ENCODE results near the gene RNF187. TPM values are rescaled to one million over a fixed set of nuclear protein-coding genes. Genes with fewer than 3 reads are reported as not detected.

Gene RNF187
- total and polyA plus RNA-seq, 10 of the 15 experiments (the other 5 are each of a cell fraction or from before 2014, with no cell fraction given), result 2.6 to 116 (median 29.5) TPM

- TF ChIP-seq KLF5 (IDR thresholded peaks at IDR 0.05; ENCODE audit: partially characterized antibody) (no peak), SMC3 (IDR thresholded peaks at IDR 0.05; ENCODE audit: borderline replicate concordance, low read length) (peak; percentile 70; the same call in 1 of the 2 replicates), EED (IDR thresholded peaks at IDR 0.05; ENCODE audit: low read depth) (no peak)
- TF ChIP-seq, protein P1, sequence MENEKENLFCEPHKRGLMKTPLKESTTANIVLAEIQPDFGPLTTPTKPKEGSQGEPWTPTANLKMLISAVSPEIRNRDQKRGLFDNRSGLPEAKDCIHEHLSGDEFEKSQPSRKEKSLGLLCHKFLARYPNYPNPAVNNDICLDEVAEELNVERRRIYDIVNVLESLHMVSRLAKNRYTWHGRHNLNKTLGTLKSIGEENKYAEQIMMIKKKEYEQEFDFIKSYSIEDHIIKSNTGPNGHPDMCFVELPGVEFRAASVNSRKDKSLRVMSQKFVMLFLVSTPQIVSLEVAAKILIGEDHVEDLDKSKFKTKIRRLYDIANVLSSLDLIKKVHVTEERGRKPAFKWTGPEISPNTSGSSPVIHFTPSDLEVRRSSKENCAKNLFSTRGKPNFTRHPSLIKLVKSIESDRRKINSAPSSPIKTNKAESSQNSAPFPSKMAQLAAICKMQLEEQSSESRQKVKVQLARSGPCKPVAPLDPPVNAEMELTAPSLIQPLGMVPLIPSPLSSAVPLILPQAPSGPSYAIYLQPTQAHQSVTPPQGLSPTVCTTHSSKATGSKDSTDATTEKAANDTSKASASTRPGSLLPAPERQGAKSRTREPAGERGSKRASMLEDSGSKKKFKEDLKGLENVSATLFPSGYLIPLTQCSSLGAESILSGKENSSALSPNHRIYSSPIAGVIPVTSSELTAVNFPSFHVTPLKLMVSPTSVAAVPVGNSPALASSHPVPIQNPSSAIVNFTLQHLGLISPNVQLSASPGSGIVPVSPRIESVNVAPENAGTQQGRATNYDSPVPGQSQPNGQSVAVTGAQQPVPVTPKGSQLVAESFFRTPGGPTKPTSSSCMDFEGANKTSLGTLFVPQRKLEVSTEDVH (IDR thresholded peaks at IDR 0.05; ENCODE audit: low read depth, partially characterized antibody), result no peak
Measured at GRCh38 chr1:228515200-228515834, 28.1 kb downstream of the RNF187 start (continued).

DNA sequence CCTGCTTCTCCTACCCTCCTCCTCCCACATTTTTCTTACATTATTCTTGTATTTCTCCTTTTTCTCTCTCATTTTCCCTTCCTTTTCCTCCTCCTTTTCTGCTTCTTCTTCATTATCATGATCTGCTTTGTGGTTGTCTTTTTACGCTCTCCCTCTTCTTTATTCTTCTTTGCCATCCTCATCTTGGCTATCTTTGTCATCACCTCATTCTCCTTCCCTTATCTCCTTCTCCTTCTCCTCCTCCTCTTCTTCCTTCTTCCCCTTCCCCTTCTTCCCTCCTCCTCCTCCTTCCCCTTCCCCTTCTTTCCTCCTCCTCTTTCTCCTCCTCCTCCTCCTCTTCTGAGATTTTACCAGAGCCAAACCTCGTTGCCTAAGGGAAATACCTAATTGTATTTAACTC is 30.5 kb downstream of the RNF187 start:
- in situ Hi-C loops (cut with MboI) (no loop called here), intact Hi-C loops (cut with micrococcal nuclease; ENCODE audit: unreplicated experiment) (loop anchor here (5.0 kb wide), 1 partner anchor 305 kb away; no protein-coding TSS in a partner anchor)
- ATAC-seq, result no peak
- Histone ChIP-seq H3K9me3 (replicated peaks; ENCODE audit: control insufficient read depth, insufficient read depth, low read length) (no peaks in the 10 kb centered on the region), H3K27me3 (replicated peaks in 1 of 2; ENCODE audit: control insufficient read depth in 2 of 2, insufficient read depth in 2 of 2, low read length in 1 of 2) (no peaks in the 10 kb centered on the region; a peak in 1 of 4 replicates), H2AFZ (ENCODE audit: control insufficient read depth, low read depth, low read length) (no peak overlapping the region), H3K4me3 (no peak overlapping the region), H3K9ac (ENCODE audit: control insufficient read depth, insufficient read depth, low read length) (no peak overlapping the region), H3K79me2 (ENCODE audit: control insufficient read depth, insufficient read depth, low read length) (no peaks in the 10 kb centered on the region), H4K20me1 (ENCODE audit: control insufficient read depth, insufficient read depth) (no peaks in the 10 kb centered on the region), H3K36me3 (ENCODE audit: control insufficient read depth in 2 of 2, insufficient read depth in 2 of 2, low read length in 1 of 2) (no peaks in the 10 kb centered on the region), H3K4me1 (ENCODE audit: control insufficient read depth, insufficient read depth, low read length) (no peaks in the 10 kb centered on the region), H3K27ac (ENCODE audit: control insufficient read depth, insufficient read depth) (no peak overlapping the region), H3K4me2 (ENCODE audit: control insufficient read depth, insufficient read depth) (no peak overlapping the region)
- no peak for DNase-seq (ENCODE audit: low read depth, low spot score)
- SMC1A ChIA-PET (ENCODE audit: uncharacterized antibody, unreplicated experiment), result no interaction called here
- FAIRE-seq, result no peak
- POLR2A ChIA-PET, result no interaction called here
- TF ChIP-seq CUX1 (IDR thresholded peaks at IDR 0.05; ENCODE audit: insufficient replicate concordance, low read depth, low read length), result no peak
- TF ChIP-seq PAX5 (IDR thresholded peaks at IDR 0.05; ENCODE audit: borderline replicate concordance, low read depth, low read length), result no peak
- no TSS peak for BruUV-seq (replicated peaks)
- RAD21 ChIA-PET (ENCODE audit: unreplicated experiment), result no interaction called here
- WGBS (ENCODE audit: insufficient coverage, insufficient replicate concordance, low lambda C conversion rate, missing lambda C conversion rate), result 25% methylated on average over 2 of the region's 2 CpGs
- CTCF ChIA-PET, result interaction anchor here (1.0 kb wide), 1 partner anchor 17 kb away, joined by 4 read pairs; no protein-coding TSS in a partner anchor
